HG03571 (cell line): ENCODE results near the gene CPEB3.

ENCODE experiments used
- ATAC-seq: cut with Tn5 transposase; IDR thresholded peaks from one replicate; pipeline ENCODE4 v1.9.1; 2021; ENCODE audit not compliant: unreplicated experiment

The CPEB3 gene

GRCh38 chr10:92268748-92269147, 22.1 kb downstream of the CPEB3 start:
- no peak for ATAC-seq

- ATAC-seq = no peak
Observed at GRCh38 chr10:92267343-92267742, 23.5 kb downstream of the CPEB3 start.

DNA sequence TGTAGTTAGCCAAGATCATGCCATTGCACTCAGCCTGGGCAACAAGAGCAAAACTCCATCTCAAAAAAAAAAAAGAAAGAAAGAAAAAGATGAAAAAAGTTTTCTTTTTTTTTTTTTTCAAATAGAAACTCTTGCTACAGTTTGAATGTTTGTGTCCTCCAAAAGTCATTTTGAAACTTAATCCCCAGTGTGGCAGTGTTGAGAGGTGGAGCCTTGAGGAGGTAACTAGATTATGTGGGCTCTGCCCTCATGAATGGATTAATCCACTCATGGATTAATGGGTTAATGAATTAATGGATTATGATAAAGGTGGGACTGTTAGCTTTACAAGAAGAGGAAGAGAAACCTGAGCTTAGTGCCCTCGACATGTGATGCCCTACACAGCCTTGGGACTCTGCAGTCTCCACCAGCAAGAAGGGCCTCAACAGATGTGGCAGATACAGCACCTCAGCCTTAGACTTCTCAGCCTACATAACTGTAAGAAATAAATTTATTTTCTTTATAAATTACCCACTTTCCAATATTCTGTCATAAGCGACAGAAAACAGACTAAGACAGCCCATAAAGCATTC, 25.1 kb downstream of the CPEB3 start:
- no peak for ATAC-seq

DNA sequence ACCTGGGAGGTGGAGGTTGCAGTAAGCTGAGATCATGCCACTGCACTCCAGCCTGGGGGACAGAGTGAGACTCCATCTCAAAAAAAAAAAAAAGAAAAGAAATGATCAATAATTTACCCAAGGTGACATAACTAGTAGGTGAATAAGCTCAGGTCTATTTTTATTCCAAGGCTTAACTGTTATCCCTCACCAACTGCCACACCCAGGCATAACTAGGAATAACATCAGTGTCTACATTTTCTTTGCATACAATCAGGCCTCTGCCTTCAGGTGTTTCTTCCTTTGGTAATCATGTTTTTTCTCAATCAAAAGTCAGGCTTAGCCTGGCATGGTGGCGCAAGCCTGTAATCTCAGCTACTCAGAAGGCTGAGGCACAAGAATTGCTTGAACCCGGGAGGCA, 26.6 kb downstream of the CPEB3 start:
- no peak for ATAC-seq

DNA sequence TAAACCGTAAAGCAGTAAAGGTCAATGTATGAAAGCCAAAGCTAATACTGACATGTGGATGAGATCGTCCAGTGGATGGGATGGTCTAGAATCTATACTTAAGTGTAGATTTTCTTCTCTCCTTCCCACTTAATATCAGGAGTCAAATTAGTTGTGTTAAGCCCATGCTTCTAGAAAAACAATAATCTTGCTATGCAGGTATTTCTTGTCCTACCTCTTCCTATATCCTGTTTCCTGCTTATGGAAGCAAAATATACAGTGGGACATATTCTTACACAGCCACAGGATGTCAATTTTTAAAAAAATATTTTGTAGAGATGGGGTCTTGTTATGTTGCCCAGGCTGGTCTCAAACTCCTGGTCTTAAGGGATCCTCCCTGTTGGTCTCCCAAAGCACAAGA, 27.5 kb downstream of the CPEB3 start:
- no peak for ATAC-seq

- no peak for ATAC-seq
Observed at GRCh38 chr10:92248566-92248965, 42.3 kb downstream of the CPEB3 start.

- peak; percentile 52 for ATAC-seq
Observed at GRCh38 chr10:92244796-92245195, 46.1 kb downstream of the CPEB3 start.

DNA sequence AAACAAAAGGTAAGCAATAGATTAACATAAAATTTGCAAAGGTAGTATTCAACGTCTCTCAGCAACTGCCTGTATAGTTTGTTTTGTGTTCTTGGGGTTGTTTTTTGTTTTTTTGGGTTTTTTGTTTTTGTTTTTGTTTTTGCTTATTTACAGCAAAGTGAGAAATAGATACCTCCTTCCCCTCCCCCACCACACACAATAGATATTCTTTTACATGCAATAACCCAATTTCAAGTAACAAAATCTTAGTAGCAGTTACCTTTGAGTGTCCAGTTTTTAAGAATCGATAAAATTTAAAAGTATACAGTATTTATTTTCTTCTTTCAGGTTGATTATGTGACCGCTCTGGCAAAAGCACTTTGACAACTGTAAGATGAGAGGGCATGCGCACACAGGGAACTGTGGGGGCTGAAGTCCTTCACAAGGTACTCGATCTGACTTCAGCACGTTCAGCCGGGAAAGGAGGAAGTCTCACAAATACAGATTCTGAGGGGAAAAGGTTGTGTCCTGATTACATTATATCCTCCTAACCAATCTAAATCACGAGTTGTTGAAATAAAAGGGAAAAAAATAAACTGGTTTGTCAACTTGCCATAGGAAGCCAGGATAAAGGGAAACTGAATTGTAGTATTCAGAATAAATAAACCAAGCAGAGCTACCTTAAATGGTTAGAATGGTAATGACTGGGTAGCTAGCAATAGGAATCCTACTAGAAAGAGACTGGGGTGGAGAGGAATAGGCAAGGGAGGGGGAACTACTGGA, 47.8 kb downstream of the CPEB3 start:
- no peak for ATAC-seq

DNA sequence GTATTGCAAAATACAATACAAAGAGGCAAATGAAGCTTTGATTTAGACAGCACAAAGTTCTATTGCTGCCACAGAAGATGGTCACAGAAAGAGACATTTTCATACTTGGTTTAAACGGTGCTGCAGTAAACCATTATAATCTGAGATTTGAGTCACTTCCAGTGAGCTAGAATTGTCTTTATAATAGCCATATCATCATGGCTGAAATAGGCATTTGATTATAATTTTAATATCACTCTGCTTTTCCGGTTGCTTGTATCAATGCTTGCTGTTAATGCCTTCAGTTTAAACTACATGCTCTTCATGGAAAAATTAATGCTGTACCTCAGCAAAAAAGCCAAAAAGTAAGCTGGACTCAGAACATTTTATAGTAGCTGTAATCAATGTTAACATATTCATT, 48.5 kb downstream of the CPEB3 start:
- ATAC-seq = no peak

- ATAC-seq = no peak
Observed at GRCh38 chr10:92241501-92241900, 49.4 kb downstream of the CPEB3 start.

DNA sequence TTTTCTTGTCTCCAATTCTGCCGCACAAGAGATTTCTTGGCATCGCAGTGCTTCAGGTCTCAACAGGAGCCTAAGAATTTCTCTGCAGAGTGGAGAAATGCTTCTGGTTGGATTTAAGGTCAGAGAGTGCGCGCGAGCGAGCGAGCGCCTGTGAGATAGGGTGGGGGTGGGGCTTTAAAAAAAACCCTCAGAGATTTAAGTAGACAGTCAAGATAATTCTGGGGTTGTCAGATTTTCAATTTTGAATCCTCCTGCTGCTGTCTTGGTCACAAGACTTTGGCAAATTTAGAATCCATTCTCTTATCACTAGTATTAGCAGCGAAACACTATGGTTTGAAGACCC, 49.7 kb downstream of the CPEB3 start:
- ATAC-seq = no peak

DNA sequence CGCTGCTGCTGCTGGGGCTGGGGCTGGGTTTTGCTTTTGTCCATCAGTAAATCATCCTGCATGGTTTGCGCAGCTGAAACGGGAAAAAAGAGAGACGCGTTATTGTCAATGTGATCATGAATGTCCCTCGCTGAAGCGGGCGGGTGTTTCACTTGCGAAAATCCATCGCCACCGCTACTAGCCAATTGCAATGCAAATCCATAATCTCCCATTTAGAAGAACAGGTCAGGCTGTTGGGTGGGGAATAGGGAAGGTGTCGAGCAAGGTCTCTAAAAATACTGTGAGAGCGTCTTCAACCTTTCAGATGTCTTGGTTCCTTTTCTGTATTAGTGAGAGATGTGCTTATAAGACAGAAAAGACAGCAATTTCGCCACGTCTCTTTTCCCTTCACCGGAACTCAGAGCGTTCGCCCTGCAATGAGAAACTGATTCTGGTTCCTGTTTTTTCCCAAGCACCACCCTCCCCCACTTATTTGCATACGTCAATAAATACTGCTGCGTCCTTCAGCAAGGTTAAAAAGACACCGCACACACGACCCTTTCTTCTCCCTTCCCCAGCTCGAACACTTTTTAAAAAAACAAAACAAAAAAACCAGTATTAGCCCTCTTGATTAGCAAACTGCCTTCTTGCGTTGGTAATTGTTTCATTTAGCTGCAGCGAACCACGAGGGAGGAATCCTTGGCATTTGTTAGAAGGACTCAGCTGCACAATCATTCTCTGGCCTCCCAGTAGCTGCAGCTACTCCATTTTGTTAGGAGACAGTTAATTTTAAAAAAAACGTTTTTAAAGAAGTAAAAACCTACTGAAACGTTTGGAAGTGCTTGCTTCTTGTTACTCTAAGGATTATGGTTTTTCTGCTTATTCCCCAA, 50.4 kb downstream of the CPEB3 start:
- ATAC-seq = no peak

- no peak for ATAC-seq
Observed at GRCh38 chr10:92239600-92240288, 51.1 kb downstream of the CPEB3 start.

GRCh38 chr10:92239151-92239599, 51.7 kb downstream of the CPEB3 start:
- ATAC-seq = no peak

DNA sequence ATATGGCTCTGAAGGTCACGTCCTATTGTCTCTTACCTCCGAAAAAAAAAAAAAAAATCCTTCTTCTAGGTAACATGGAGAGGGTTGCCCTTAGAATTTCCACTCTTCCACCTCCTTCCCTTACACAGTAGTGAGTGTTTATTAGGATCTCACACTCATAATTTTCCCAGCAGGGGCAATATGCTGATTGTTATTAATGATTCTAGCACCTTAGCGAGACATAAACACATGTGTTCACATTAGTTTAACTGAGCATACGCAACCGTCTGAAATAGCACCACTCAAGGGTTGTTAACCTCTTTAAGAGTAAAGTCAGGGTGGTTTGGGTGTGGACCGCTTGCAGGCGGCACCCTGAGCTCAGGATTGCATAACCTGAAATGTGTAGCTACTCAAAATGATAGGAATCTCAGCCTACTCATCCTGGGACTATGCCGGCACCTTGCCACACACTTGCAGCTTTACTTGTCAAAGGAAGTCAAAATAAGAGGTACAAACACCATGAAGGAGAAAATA, 52.2 kb downstream of the CPEB3 start:
- ATAC-seq = no peak

GRCh38 chr10:92238054-92238585, 52.8 kb downstream of the CPEB3 start:
- no peak for ATAC-seq

DNA sequence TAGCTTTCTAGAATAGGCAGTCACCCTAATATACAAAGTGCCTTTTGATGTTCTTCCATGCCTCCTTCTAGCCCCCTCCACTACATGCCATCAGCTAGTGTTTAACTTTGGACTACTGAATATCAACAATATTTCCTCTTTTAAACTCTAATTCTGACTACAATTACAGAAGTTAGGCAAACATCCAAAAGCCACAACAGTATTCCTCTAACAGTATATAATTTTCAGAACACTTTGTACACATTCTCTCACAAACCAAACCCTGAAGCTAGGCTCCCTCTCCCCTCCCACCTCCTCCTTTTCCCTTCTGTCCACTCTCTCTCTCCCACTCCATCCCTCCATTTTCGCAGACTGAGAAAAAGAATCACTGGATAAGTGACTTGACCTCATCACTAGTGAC, 59.7 kb downstream of the CPEB3 start:
- ATAC-seq = no peak

GRCh38 chr10:92222603-92223262, 68.1 kb downstream of the CPEB3 start:
- no peak for ATAC-seq

GRCh38 chr10:92219559-92219958, 71.3 kb downstream of the CPEB3 start:
- no peak for ATAC-seq

DNA sequence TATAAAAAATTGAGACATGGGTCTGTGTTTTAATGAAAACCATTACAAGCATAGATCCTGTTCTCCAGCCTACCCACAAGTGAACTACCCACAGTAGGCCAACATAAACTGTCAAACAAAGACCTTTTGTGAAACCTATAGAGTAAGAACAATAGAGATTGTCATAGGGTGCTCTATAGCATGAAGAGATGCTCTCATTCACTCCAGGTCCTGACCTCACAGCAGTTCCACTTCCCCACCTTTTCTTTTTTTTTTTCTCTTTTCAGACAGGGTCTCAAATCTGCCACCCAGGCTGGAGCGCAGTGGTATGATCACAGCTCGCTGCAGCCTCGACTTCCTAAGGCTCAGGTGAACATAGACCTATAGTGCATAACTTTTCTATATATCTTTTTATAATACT, 72.3 kb downstream of the CPEB3 start:
- ATAC-seq = no peak
